ENCODE data around the gene AFAP1L1.

Gene AFAP1L1

DNA sequence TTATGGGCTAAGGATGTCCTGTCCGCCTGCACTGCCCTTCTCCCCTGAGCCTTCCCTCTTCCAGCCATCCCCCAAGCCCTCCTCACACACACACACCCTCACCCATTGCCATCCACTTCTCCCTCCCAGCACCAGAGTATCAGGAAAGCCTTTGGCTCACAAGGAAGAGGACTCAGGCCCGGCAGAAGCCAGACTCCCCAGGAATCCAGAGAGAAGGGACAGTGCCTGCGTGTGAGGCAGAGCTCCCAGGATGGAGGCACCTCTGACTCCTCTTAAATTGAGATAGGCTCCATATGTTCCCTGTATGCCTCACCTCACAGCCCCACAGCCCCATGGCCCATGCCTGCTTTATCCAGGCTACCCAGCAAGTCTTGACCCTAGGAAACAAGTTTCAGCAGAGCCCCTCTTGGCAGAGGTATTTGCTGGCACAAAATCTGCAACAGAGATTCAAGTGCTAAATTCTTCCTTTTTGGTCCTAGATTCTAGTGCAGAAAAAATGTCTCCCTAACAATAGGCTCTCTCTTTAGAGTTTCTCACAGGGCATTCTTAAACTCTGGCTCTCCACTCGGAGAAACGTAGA is 106.7 kb downstream of the AFAP1L1 start:
- Histone ChIP-seq H3K36me3 (replicated peaks; ENCODE audit: insufficient read depth, low read length) (no peaks in the 10 kb centered on the region), H3K4me3 (ENCODE audit: low read length) (no peak overlapping the region)

DNA sequence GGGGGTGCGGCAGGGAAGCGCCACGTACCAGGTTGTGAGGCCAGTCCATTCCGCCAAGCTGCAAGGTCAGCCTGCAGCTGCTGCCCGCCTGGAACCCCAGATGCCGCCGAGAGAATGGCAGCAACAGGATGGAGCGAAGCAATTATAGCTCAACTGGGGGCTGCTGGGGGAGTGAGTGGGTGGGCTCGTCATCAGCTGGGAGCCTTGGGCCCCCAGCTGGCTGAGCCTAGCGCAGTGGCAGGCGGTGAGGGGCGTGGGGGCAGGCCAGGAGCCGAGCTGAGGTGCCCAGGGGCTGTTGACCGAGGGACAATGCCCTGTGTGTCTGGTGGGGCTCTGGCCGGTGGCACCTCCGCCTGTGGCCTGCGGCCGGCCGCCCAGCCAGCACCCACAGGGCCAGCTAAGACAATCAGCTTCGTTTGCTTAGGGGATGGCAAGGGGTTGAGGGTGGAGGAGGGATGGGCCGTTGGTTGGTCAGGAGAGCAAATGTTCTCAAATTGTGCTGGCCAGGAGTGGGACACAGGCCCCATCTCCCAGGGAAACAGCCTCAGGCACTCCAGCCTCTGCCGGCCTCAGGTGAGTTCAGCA is 107.6 kb downstream of the AFAP1L1 start, which contains the start of gene IL17B:
Gene IL17B (minus strand): TSS at position 116 of the 585 bp plus-strand sequence. CDS start 67 bp downstream, at position 49.
- H3K27ac ChIP-seq (ENCODE audit: low read length) = no peak within 1 kb of the TSS
- no peak within 1 kb of the TSS for H2AFZ ChIP-seq (ENCODE audit: low read length)
- H3K79me2 ChIP-seq (ENCODE audit: low read length) = no peaks in the 10 kb centered on the region
- H3K4me3 ChIP-seq (ENCODE audit: low read length) = no peak within 1 kb of the TSS
- no peaks in the 10 kb centered on the region for H3F3A ChIP-seq (ENCODE audit: insufficient read depth, low read length)
- H3K4me1 ChIP-seq (ENCODE audit: low read length) = no peaks in the 10 kb centered on the region
- H3K36me3 ChIP-seq (replicated peaks; ENCODE audit: insufficient read depth, low read length) = no peaks in the 10 kb centered on the region
- no peak within 1 kb of the TSS for H3K9ac ChIP-seq (ENCODE audit: low read length)
- no peaks in the 10 kb centered on the region for H4K20me1 ChIP-seq (ENCODE audit: insufficient read depth, low read length)
- H3K9me2 ChIP-seq (replicated peaks; ENCODE audit: insufficient read depth, low read length) = no peaks in the 10 kb centered on the region
- H3K27me3 ChIP-seq (replicated peaks; ENCODE audit: insufficient read depth, low read length) = no peaks in the 10 kb centered on the region
- DNase-seq = no peak
- no peak for TF ChIP-seq EZH2 (optimal IDR thresholded peaks at IDR 0.05; ENCODE audit: low read depth, low read length)
- TF ChIP-seq EZH2phosphoT487 (IDR thresholded peaks at IDR 0.05; ENCODE audit: low read length) = no peak
- TF ChIP-seq, protein P1, sequence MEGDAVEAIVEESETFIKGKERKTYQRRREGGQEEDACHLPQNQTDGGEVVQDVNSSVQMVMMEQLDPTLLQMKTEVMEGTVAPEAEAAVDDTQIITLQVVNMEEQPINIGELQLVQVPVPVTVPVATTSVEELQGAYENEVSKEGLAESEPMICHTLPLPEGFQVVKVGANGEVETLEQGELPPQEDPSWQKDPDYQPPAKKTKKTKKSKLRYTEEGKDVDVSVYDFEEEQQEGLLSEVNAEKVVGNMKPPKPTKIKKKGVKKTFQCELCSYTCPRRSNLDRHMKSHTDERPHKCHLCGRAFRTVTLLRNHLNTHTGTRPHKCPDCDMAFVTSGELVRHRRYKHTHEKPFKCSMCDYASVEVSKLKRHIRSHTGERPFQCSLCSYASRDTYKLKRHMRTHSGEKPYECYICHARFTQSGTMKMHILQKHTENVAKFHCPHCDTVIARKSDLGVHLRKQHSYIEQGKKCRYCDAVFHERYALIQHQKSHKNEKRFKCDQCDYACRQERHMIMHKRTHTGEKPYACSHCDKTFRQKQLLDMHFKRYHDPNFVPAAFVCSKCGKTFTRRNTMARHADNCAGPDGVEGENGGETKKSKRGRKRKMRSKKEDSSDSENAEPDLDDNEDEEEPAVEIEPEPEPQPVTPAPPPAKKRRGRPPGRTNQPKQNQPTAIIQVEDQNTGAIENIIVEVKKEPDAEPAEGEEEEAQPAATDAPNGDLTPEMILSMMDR (IDR thresholded peaks at IDR 0.05; ENCODE audit: low read length) = no peak
- no peaks in the 10 kb centered on the region for H3K9me3 ChIP-seq (replicated peaks; ENCODE audit: insufficient read depth, low read length)
- H3K4me2 ChIP-seq (ENCODE audit: low read depth, low read length) = no peak within 1 kb of the TSS

More for the DNA sequence above, 106.7 kb downstream of the AFAP1L1 start:
- H3K4me2 ChIP-seq (ENCODE audit: low read depth, low read length) = no peak overlapping the region
- no peak overlapping the region for H2AFZ ChIP-seq (ENCODE audit: low read length)
- no peaks in the 10 kb centered on the region for H3K4me1 ChIP-seq (ENCODE audit: low read length)
- H3K79me2 ChIP-seq (ENCODE audit: low read length) = no peaks in the 10 kb centered on the region
- no peaks in the 10 kb centered on the region for H4K20me1 ChIP-seq (ENCODE audit: insufficient read depth, low read length)
- H3F3A ChIP-seq (ENCODE audit: insufficient read depth, low read length) = no peaks in the 10 kb centered on the region
- H3K9me3 ChIP-seq (replicated peaks; ENCODE audit: insufficient read depth, low read length) = no peaks in the 10 kb centered on the region
- no peaks in the 10 kb centered on the region for H3K9me2 ChIP-seq (replicated peaks; ENCODE audit: insufficient read depth, low read length)
- no peak overlapping the region for H3K27ac ChIP-seq (ENCODE audit: low read length)
- no peaks in the 10 kb centered on the region for H3K27me3 ChIP-seq (replicated peaks; ENCODE audit: insufficient read depth, low read length)
- no peak overlapping the region for H3K9ac ChIP-seq (ENCODE audit: low read length)
- no peak for DNase-seq
- TF ChIP-seq EZH2 (optimal IDR thresholded peaks at IDR 0.05; ENCODE audit: low read depth, low read length) = no peak
- TF ChIP-seq, protein P1 (IDR thresholded peaks at IDR 0.05; ENCODE audit: low read length) = no peak
- TF ChIP-seq EZH2phosphoT487 (IDR thresholded peaks at IDR 0.05; ENCODE audit: low read length) = no peak

DNA sequence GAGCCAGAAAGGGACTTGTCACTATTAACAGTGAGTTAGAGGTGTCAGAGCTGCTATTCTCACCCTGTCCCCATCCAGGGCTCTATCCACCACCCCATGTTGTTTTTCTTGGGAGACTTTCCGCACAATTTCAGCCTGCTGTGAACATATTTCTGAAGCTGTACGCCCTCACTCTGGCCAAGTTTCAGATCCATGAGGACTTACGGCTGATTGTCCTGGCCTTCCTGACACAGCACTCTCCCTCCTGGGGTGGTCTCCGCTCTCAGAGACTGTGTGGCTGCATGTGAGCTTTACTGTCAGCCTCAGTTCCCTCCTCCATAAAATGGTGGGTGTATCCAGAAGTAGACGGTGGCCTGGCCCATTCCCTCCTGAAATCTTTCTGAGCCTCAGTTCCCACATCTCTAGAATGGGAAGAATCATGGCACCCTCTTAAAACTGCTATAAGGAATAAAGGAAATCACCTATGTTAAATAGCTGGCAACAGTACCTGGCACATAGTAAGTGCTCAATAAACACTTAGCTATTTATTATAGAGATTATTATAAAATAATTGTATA is 108.2 kb downstream of the AFAP1L1 start:
- no peaks in the 10 kb centered on the region for H3K27me3 ChIP-seq (replicated peaks; ENCODE audit: insufficient read depth, low read length)
- H3K36me3 ChIP-seq (replicated peaks; ENCODE audit: insufficient read depth, low read length) = no peaks in the 10 kb centered on the region
- no peak overlapping the region for H3K4me2 ChIP-seq (ENCODE audit: low read depth, low read length)
- no peaks in the 10 kb centered on the region for H3K9me3 ChIP-seq (replicated peaks; ENCODE audit: insufficient read depth, low read length)
- H3K79me2 ChIP-seq (ENCODE audit: low read length) = no peaks in the 10 kb centered on the region
- no peak for DNase-seq
- H3K27ac ChIP-seq (ENCODE audit: low read length) = no peak overlapping the region
- H3K4me3 ChIP-seq (ENCODE audit: low read length) = no peak overlapping the region
- H4K20me1 ChIP-seq (ENCODE audit: insufficient read depth, low read length) = no peaks in the 10 kb centered on the region
- H3F3A ChIP-seq (ENCODE audit: insufficient read depth, low read length) = no peaks in the 10 kb centered on the region
- no peak overlapping the region for H3K9ac ChIP-seq (ENCODE audit: low read length)
- no peak overlapping the region for H2AFZ ChIP-seq (ENCODE audit: low read length)
- no peaks in the 10 kb centered on the region for H3K9me2 ChIP-seq (replicated peaks; ENCODE audit: insufficient read depth, low read length)
- no peaks in the 10 kb centered on the region for H3K4me1 ChIP-seq (ENCODE audit: low read length)
- TF ChIP-seq EZH2 (optimal IDR thresholded peaks at IDR 0.05; ENCODE audit: low read depth, low read length) = no peak
- no peak for TF ChIP-seq EZH2phosphoT487 (IDR thresholded peaks at IDR 0.05; ENCODE audit: low read length)
- TF ChIP-seq, protein P1 (IDR thresholded peaks at IDR 0.05; ENCODE audit: low read length) = no peak
